Left lobe of liver (tissue), 2 donors: ENCODE data around the gene SCN5A. TPM values are rescaled to one million over a fixed set of nuclear protein-coding genes. Genes with fewer than 3 reads are reported as not detected.
A peak's percentile ranks its signal among the peaks of the same experiment; 100 is the strongest.

Experiments
- ATAC-seq: fragments of 200-7000 bp; cut with Tn5 transposase; one replicate; pipeline ENCODE4 v1.9.1; 2020; ENCODE audit warnings: mild to moderate bottlenecking, moderate library complexity
- DNase-seq: peaks from one replicate; pipeline ENCODE4 v3.0.0-alpha.2; 2020; ENCODE audit warnings: low spot score
- total RNA-seq: library from RNA; stranded (reverse); gene quantifications from one replicate; pipeline ENCODE4 v1.2.1, GENCODE V29; 2021
- donor health status: DM: no; HTN: no; CAD: no; lungs with moderate emphysema.
- donor health status: DM: no; HTN: yes; CAD: no.

Gene SCN5A
- total RNA-seq, 1 donor from 2014 or later = 0.05 TPM

DNA sequence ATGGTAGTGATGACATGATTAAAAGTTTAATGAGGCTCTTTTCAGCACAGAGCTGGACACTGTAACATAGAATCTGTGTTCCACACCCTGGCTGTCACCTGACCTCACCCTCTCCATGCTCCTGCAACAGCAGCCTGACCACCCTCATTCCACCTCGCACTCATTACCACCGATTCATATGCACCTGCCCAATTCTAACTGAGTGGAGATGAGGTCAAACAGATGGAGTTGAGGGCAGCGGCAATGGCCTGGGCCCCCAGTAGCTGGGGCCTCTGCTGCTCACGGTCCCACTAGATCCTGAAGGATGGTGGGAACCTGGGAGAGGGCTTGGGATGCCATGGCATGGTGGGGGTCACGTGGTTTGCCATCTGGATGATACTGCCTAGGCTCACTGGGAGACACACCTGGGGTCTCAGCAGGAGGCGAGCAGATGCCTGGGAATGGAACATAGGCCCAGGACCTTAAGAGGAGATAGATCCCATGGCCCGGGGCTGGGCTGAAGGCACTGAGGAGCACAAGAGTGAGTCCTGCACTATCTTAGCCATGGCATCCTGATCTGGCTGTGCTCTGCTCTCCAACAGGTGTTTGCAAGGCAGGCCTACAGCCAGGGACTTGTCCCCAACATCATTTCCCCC is 1.3 kb downstream of the SCN5A start:
- ATAC-seq (no peak), DNase-seq (no peak)

DNA sequence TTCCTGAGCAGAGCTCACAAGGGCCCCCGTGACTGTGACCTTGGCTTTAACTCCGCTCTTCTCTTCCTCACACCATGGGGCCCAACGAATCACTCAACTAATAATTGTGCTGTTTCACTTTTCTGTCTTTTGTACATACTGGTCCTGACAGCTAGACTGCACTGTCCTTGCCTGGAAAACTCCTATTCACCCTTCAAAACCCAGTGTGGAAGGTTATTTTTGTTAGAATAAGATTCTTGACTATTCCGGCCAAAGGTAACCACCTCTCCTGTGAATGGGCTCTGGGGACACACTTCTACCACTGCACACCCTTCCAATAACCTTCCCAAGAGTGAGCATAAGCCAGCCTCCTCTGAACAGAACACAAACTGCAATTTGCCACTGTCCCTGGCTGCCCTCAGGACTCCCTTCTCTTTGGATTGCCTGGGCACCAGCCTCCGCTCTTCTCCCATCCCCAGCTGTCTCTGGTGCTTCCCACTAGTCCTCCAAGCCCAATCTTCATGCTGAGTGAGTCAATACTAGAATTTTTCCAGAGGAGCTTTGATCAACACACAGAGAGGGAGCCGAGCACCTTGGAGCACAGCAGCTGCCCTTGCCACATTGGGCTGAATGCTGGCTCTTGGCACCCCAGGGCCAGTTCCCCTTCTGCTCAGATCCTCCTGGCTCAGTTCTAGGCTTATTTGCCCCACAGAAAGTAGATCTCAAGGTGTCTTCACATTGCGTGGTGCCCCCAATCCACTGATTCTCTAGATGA is 2.1 kb downstream of the SCN5A start:
- DNase-seq = peak; percentile 6

GRCh38 chr3:38646630-38647029 is 2.9 kb downstream of the SCN5A start:
- no peak for ATAC-seq

More for the DNA sequence above, 2.1 kb downstream of the SCN5A start:
- no peak for ATAC-seq

GRCh38 chr3:38646062-38646461 is 3.4 kb downstream of the SCN5A start:
- DNase-seq (peak; percentile 1), ATAC-seq (no peak)

More at GRCh38 chr3:38646630-38647029, 2.9 kb downstream of the SCN5A start:
- DNase-seq = peak; percentile 39

DNA sequence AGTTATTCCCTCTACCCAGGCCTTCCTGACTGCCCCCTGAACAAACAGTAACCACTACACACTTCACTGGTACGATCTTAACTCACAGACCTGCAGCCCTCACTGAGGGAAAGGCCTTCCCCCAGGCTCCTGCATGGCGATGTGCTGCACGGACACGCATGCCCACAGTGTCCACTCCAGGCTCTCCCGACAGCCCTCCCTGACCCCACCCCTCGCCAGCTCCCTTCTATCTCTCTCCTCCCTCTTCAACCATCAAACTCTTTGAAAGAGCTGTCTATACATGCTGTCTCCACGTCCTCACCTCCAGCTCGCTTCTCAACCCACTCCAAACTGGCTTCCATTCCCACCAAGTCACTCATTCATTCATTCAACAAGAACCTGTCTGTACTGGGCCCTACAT is 3.9 kb downstream of the SCN5A start:
- peak; percentile 16 for DNase-seq
- ATAC-seq = no peak

DNA sequence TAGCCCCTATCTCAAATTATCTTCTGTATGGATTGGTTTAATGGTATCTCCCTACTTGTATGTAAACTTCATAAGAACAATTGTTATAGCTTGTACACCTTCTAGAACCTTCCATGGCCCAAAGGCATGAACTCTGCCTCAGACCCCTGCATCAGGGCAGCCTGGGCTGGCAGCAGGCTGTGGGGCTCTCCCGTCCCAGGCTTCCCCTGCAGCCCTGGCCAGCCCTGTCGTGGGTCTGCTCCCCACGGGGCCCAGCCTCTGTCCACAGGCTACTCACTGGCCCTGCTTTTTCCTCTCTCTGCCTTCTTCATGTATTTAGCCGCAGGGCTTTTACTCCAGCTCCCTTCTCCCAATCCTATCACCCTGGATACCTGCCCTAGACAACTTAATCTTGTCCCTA is 4.4 kb downstream of the SCN5A start:
- ATAC-seq = no peak
- DNase-seq = peak; percentile 27

DNA sequence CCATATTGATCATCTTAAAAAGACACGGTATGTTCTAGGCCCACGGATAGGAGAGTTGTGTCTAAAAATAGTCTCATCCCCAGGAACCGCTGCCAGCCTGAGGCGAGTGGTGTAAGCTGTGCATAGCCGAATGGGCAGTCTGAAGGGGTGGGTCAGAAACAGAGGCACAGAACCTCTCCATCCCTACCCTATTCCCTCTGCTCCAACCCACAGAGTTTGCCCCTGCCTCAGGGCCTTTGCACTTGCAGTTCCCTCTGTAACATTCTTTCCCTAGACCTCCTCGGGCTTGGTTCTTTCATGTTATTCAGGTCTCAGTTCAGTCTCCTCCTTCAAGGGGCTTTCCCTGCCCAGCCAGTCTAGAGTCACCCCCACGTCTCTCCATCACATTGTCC is 4.8 kb downstream of the SCN5A start:
- ATAC-seq (no peak), DNase-seq (no peak)

GRCh38 chr3:38644016-38644661 is 5.3 kb downstream of the SCN5A start:
- DNase-seq (peak; percentile 27), ATAC-seq (no peak)

DNA sequence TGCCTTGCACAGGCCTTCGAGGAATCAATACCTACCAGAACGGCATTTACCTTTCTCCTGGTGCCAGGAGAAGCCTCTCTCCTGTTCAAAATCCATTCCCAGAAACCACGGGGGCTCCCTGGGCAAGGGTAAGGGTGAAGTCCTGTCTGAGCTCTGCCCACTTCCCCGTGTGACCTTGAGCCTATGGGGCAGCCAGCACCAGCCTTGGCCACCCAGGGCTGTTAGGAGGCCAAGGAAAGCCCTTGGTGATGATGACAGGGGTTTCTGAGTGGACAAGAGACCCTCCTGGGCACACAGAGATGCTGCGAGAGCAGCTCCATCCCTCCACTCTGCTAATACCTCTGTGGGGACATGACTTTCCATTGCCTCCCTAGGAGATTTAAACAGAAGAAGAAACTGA is 5.9 kb downstream of the SCN5A start:
- DNase-seq = peak; percentile 22

DNA sequence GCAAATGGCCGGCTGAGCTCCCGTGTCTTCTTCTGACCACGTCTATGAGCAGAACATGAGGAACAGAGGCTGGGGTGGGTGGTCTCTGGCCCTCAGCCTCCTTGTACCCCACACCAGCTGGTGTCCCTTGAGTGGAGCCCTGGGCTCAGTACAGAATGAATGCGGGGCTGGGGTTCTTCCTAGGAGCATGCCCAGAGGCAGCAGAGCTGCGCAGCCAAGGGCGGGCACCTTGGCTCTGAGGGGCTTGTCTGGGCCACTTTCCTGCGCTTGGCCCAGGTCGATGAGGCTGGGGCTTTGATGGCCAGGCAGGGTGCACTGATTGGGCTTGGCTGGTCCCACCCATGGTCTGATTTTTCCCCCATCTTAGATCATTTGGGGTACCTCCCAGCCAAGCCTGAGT is 6.4 kb downstream of the SCN5A start:
- peak; percentile 19 for DNase-seq

More for the DNA sequence above, 5.9 kb downstream of the SCN5A start:
- ATAC-seq = no peak

DNA sequence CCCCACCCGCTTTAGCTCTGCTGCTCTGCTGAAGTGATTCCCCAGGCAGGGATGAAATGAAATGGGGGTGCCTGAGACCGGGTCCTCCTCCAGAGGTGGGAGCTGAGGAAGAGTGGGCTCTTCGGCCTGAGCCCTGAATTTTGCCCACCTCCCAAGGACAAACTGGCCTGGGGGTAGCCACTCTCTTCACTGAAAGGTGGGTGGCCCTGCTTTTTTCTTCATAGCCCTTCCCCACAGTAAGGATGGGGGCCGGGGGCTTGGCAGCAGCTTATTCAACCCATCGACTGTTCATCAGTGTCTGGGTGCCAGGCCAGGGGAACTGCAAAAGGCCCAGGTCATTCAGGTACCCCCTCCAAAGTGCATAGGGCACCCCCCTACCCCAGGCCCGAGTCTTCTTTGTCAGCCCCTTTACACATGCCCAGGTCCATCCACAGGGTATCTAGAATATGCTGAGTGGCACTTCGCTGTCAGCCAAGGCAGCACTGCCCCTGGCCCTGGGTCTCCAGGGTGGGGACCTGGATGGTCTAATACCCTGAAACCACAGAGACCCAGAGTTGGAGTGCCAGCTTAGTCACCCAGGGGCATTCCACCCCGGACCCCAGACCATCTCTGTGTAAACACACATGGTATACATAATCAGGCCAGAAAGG is 7.9 kb downstream of the SCN5A start:
- no peak for ATAC-seq
- DNase-seq = no peak

More for the DNA sequence above, 6.4 kb downstream of the SCN5A start:
- ATAC-seq = no peak

GRCh38 chr3:38640661-38641452 is 8.6 kb downstream of the SCN5A start:
- no peak for DNase-seq
- ATAC-seq = no peak

DNA sequence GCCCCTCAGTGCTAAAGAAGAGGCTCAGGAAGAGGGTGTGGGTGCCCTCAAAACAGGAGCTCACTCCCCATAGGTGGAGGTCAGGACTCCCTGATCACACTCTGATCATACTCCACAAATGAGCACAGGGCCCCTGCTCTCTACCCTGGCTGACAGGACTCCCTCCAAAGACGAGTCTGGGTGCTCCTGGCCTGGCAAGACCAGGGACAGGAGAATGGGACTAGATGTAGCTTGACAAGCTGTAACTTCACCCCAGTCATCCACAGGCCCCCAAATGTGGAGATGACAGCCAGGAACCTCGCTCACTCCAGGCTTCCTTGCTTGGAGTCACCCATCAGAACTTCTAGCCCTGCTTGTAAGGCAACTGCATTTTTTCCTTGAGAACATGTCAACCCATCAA is 11.1 kb downstream of the SCN5A start:
- DNase-seq (no peak), ATAC-seq (no peak)

- DNase-seq (no peak), ATAC-seq (no peak)
Observed at GRCh38 chr3:38637906-38638305, 11.6 kb downstream of the SCN5A start.

DNA sequence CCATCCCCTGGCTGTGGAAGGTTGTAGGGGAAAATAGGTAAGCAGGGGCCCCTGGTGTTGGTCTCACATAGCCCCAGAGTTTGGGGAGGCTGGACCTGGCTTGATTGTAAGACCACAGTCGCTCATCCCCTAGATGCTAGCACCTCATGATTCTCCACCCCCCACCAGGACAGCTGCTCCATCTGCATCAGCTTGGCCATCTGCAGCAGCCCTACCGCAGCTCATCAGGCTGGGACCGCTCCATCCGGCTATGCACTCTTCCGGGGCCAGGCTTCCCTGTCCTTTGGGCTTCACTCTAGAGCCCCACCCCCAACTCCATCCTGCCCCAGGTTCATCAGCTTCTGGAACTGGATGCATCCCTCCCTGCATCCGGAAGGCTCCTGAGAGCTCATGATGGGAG is 12.6 kb downstream of the SCN5A start:
- no peak for ATAC-seq
- no peak for DNase-seq

GRCh38 chr3:38636464-38636863 is 13.0 kb downstream of the SCN5A start:
- DNase-seq (no peak), ATAC-seq (no peak)

- DNase-seq (no peak), ATAC-seq (no peak)
Observed at GRCh38 chr3:38634111-38634510, 15.4 kb downstream of the SCN5A start.

- no peak for DNase-seq
- no peak for ATAC-seq
Observed at GRCh38 chr3:38632989-38633388, 16.5 kb downstream of the SCN5A start.

GRCh38 chr3:38630606-38631005 is 18.9 kb downstream of the SCN5A start:
- DNase-seq (no peak), ATAC-seq (no peak)

- no peak for ATAC-seq
- no peak for DNase-seq
Observed at GRCh38 chr3:38630070-38630469, 19.4 kb downstream of the SCN5A start.

DNA sequence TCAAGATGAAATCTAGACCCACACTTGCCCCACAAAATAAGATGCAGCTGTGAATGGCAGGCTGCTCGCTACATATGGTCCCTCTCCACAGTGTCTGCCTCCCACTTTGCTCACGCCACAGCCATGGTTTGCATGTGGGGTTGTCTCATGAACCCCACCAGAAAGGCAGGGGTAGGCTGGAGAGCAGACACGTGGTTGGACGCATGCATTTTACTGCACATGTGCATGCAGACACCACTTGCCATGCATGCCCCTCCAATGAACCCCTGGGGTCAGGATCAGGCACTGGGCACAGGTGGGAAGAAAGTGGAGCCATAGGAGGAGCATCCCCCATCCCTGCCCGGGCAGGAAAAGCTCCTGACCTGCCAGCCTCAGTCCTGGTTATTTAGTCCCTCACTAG is 20.7 kb downstream of the SCN5A start:
- ATAC-seq = no peak
- DNase-seq = no peak
